K562 (cell line): ENCODE data around the gene POGZ. TPM values are rescaled to one million over a fixed set of nuclear protein-coding genes. Genes with fewer than 3 reads are reported as not detected.

Experiments
- ATAC-seq: fragments of 200-7000 bp; cut with Tn5 transposase; 3 replicates; pipeline ENCODE4 v1.9.1; 2020; ENCODE audit warnings: moderate library complexity
- BruUV-seq: library from RNA; stranded (reverse); fragments of 400-500 nt; replicated peaks from 2 replicates; lab custom pipeline; 2021; lab: Mats Ljungman, UMichigan
- CTCF ChIA-PET: fragments of 300-600 bp; formaldehyde crosslinking; extraction: SDS; loops from one replicate; lab custom pipeline; 2021; ENCODE audit warnings: low intra/inter-chr PET ratio; lab: Yijun Ruan, JAX
- POLR2A ChIA-PET: fragments of 300-600, 350-650 bp; sonication (Branson Sonifier 250); formaldehyde crosslinking; extraction: SDS; loops from one replicate; lab custom pipeline; 2021; ENCODE audit warnings: antibody characterized with exemption, inconsistent platforms; lab: Yijun Ruan, JAX
- DNase-seq, 4 experiments: peaks; one replicate each; pipeline versions ENCODE4 v3.0.0 to v3.0.0-alpha.2; 2011 to 2018; ENCODE audit warnings: low spot score in 3 of 4, mixed read lengths in 3 of 4; ENCODE audit errors: extremely low read depth in 1 of 4
- FAIRE-seq: peaks from 2 replicates; lab custom pipeline; 2011; peaks lifted over from hg19 to GRCh38; lab: Jason Lieb, UNC
- H2AFZ ChIP-seq: 2 replicates; pipeline ENCODE4 v1.6.0; 2011; ENCODE audit warnings: low read depth, low read length, control low read depth, inconsistent platforms
- H3K27ac ChIP-seq: fragments of 200-600 bp; 3 replicates; pipeline ENCODE4 v1.8.0; 2011; ENCODE audit warnings: low read depth, mild to moderate bottlenecking, control low read depth, inconsistent platforms, low read length, moderate library complexity, mixed read lengths; ENCODE audit errors: extremely low read depth
- H3K27me3 ChIP-seq, 2 experiments: fragments of 300-600 bp in 1 of 2; 2 replicates in 1 of 2; 3 replicates in 1 of 2; pipeline versions ENCODE4 v1.6.0 to v1.8.0; 2011; ENCODE audit warnings: inconsistent platforms in 2 of 2, low read length in 2 of 2, mild to moderate bottlenecking in 1 of 2, mixed read lengths in 1 of 2, moderate library complexity in 1 of 2; ENCODE audit not compliant: control insufficient read depth in 2 of 2, insufficient read depth in 2 of 2
- H3K36me3 ChIP-seq: fragments of 300-600 bp; 3 replicates; pipeline ENCODE4 v1.8.0; 2011; ENCODE audit warnings: mild to moderate bottlenecking, low read length, inconsistent platforms; ENCODE audit not compliant: control insufficient read depth, insufficient read depth
- H3K4me1 ChIP-seq, 2 experiments: fragments of 200-600 bp in 1 of 2; replicated peaks in 1 of 2; 2 replicates in 1 of 2; 3 replicates in 1 of 2; pipeline versions ENCODE4 v1.5.1 to v1.8.0; 2011; ENCODE audit warnings: inconsistent platforms in 2 of 2, low read length in 2 of 2, mild to moderate bottlenecking in 1 of 2, mixed read lengths in 1 of 2, moderate library complexity in 1 of 2; ENCODE audit not compliant: control insufficient read depth in 2 of 2, insufficient read depth in 2 of 2
- H3K4me2 ChIP-seq: 2 replicates; pipeline ENCODE4 v1.6.1; 2011; ENCODE audit warnings: low read length, control low read depth, inconsistent platforms, mixed read lengths; ENCODE audit not compliant: insufficient read depth
- H3K4me3 ChIP-seq: fragments of 200-600 bp; sonication (generic), shearing (Covaris generic); 2 replicates; pipeline ENCODE4 v1.5.1; 2016; ENCODE audit warnings: control low read depth, inconsistent platforms
- H3K79me2 ChIP-seq: fragments of 200-600 bp; 3 replicates; pipeline ENCODE4 v1.8.0; 2011; ENCODE audit warnings: low read length, inconsistent platforms; ENCODE audit not compliant: control insufficient read depth, insufficient read depth
- H3K9ac ChIP-seq, 2 experiments: 2 replicates each; pipeline versions ENCODE4 v1.6.0 to v1.6.1; 2011; ENCODE audit warnings: low read depth in 2 of 2, low read length in 2 of 2, control low read depth in 1 of 2, inconsistent platforms in 1 of 2, mild to moderate bottlenecking in 1 of 2, mixed read lengths in 1 of 2; ENCODE audit not compliant: insufficient read depth in 1 of 2
- H3K9me1 ChIP-seq: one replicate; pipeline ENCODE4 v1.6.0; 2011; ENCODE audit warnings: inconsistent platforms, mild to moderate bottlenecking, low read length, moderate library complexity; ENCODE audit not compliant: control insufficient read depth, insufficient read depth
- H3K9me3 ChIP-seq: replicated peaks from 2 replicates; pipeline ENCODE4 v1.5.1; 2011; ENCODE audit warnings: low read depth, low read length, inconsistent platforms; ENCODE audit not compliant: control insufficient read depth, insufficient read depth
- H4K20me1 ChIP-seq: replicated peaks from 2 replicates; pipeline ENCODE4 v1.6.1; 2011; ENCODE audit warnings: low read length, inconsistent platforms, mixed read lengths; ENCODE audit not compliant: control insufficient read depth, insufficient read depth
- ARID1B ChIP-seq: fragments of 450-650 bp; IDR thresholded peaks from 2 replicates; pipeline ENCODE4 v1.6.1; 2016; ENCODE audit warnings: antibody characterized with exemption, mild to moderate bottlenecking, inconsistent platforms
- C11orf30 ChIP-seq: fragments of 450-650 bp; IDR thresholded peaks from 2 replicates; pipeline ENCODE4 v1.6.1; 2016; ENCODE audit warnings: low read depth, mild to moderate bottlenecking
- ELF1 ChIP-seq: fragments of 200-800 bp; sonication (Bioruptor generic); IDR thresholded peaks from 2 replicates; pipeline ENCODE4 v1.6.1; 2016; ENCODE audit warnings: missing genetic modification characterization, missing compliant biosample characterization
- HNRNPL ChIP-seq: fragments of 200-400 bp; formaldehyde crosslinking; IDR thresholded peaks from 2 replicates; pipeline ENCODE4 v1.6.1; 2017; ENCODE audit warnings: low read depth, mild to moderate bottlenecking, low read length
- PRMT5 ChIP-seq: sonication (generic); formaldehyde crosslinking; IDR thresholded peaks from 2 replicates; pipeline ENCODE4 v1.5.0; 2020; ENCODE audit warnings: missing genetic modification reagents
- RUNX1 ChIP-seq: sonication (generic); IDR thresholded peaks from 2 replicates; pipeline ENCODE4 v1.6.1; 2016; ENCODE audit warnings: antibody characterized with exemption, low read depth
- TCF7 ChIP-seq: sonication (generic); IDR thresholded peaks from 2 replicates; pipeline ENCODE4 v1.6.1; 2016; ENCODE audit warnings: antibody characterized with exemption, borderline replicate concordance
- ZKSCAN3 ChIP-seq: fragments of 250-450 bp; sonication (Bioruptor Pico); IDR thresholded peaks from 2 replicates; pipeline ENCODE4 v1.4.0; 2020
- ZNF224 ChIP-seq: sonication (generic); formaldehyde crosslinking; IDR thresholded peaks from 2 replicates; pipeline ENCODE4 v1.8.0; 2022; ENCODE audit warnings: mild to moderate bottlenecking, missing genetic modification reagents
- ZNF232 ChIP-seq: sonication (generic); formaldehyde crosslinking; IDR thresholded peaks from 2 replicates; pipeline ENCODE4 v1.8.0; 2022; ENCODE audit warnings: mild to moderate bottlenecking, missing genetic modification reagents
- WGBS: fragments of 100-300 bp; shearing (Covaris generic); methylation state at CpG from one replicate; pipeline ENCODE4 v1.1.6; 2016; ENCODE audit warnings: low coverage, mixed read lengths; ENCODE audit not compliant: insufficient coverage; ENCODE audit errors: missing lambda C conversion rate; 5-methylcytosine and 5-hydroxymethylcytosine counted together
- in situ Hi-C: fragments of 300-500 bp; cut with MboI; formaldehyde crosslinking; loops from 4 replicates; pipeline ENCODE4 v1.15.0; 2018; ENCODE audit warnings: inconsistent platforms, mixed read lengths
- intact Hi-C: fragments of 100-400 bp; cut with micrococcal nuclease; formaldehyde crosslinking; loops from 2 replicates; pipeline ENCODE4 v1.14.2; 2022
- polyA plus RNA-seq, 8 experiments: library from polyadenylated mRNA; depleted of rRNA in 4 of 8; stranded (reverse) in 5 of 8; unstranded in 3 of 8; fragments of >200 nt; fragmentation: Nextera tagmentation in 2 of 8; fragmentation: Illumina TruSeq in 1 of 8; extraction: Ambion mirVana in 2 of 8; extraction: Trizol in 1 of 8; gene quantifications; 2 replicates each; pipeline versions ENCODE4 v1.2.1 to v1.2.3, GENCODE V29; 2011 to 2014; ENCODE audit warnings: inconsistent platforms in 1 of 8, missing spikeins in 1 of 8
- total RNA-seq, 7 experiments: library from RNA; depleted of rRNA in 6 of 7; stranded (reverse); fragments of >200 nt in 6 of 7; fragmentation: Illumina TruSeq in 2 of 7; extraction: Trizol in 2 of 7; gene quantifications; 2 replicates each; pipeline versions ENCODE4 v1.2.1 to v1.2.3, GENCODE V29; 2011 to 2021; ENCODE audit warnings: low replicate concordance in 1 of 7
- TF ChIP-seq, protein P1 (sequence below): sonication (generic); formaldehyde crosslinking; IDR thresholded peaks from 2 replicates; pipeline ENCODE4 v1.8.1; 2023; ENCODE audit warnings: mild to moderate bottlenecking, missing genetic modification reagents

Gene POGZ
- total and polyA plus RNA-seq, 9 of the 15 experiments (the other 6 are each of a cell fraction or from before 2014, with no cell fraction given): 9.4 to 40.6 (median 21.6) TPM

GRCh38 chr1:151476083-151476482, 16.8 kb upstream of the POGZ start:
- CTCF ChIA-PET: no interaction called here
- no peak for TF ChIP-seq TCF7
- TF ChIP-seq ZNF232 (CRISPR knock-in tag): no peak
- TF ChIP-seq HNRNPL: no peak
- TF ChIP-seq C11orf30: no peak
- TF ChIP-seq, protein P1, sequence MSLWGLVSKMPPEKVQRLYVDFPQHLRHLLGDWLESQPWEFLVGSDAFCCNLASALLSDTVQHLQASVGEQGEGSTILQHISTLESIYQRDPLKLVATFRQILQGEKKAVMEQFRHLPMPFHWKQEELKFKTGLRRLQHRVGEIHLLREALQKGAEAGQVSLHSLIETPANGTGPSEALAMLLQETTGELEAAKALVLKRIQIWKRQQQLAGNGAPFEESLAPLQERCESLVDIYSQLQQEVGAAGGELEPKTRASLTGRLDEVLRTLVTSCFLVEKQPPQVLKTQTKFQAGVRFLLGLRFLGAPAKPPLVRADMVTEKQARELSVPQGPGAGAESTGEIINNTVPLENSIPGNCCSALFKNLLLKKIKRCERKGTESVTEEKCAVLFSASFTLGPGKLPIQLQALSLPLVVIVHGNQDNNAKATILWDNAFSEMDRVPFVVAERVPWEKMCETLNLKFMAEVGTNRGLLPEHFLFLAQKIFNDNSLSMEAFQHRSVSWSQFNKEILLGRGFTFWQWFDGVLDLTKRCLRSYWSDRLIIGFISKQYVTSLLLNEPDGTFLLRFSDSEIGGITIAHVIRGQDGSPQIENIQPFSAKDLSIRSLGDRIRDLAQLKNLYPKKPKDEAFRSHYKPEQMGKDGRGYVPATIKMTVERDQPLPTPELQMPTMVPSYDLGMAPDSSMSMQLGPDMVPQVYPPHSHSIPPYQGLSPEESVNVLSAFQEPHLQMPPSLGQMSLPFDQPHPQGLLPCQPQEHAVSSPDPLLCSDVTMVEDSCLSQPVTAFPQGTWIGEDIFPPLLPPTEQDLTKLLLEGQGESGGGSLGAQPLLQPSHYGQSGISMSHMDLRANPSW (CRISPR knock-in tag): no peak
- no peak for TF ChIP-seq ELF1
- TF ChIP-seq ZNF224 (CRISPR knock-in tag): no peak
- no peak for TF ChIP-seq RUNX1
- no peak for TF ChIP-seq ZKSCAN3 (CRISPR knock-in tag)
- no peak for TF ChIP-seq PRMT5 (CRISPR knock-in tag)
- TF ChIP-seq ARID1B: no peak
- H3K4me2 ChIP-seq: no peak overlapping the region
- no peaks in the 10 kb centered on the region for H3K36me3 ChIP-seq
- H3K9me3 ChIP-seq: no peaks in the 10 kb centered on the region
- POLR2A ChIA-PET: interaction anchor here (0.6 to 1.3 kb wide), 4 partner anchors 15 to 40 kb away, joined by 3 read pairs; partner anchors contain the start of genes CGN and POGZ
- FAIRE-seq (no peak), ATAC-seq (no peak), DNase-seq (no peak)
- no peaks in the 10 kb centered on the region for H4K20me1 ChIP-seq
- H3K9ac ChIP-seq: no peak overlapping the region
- 50% methylated on average over 6 of the region's 6 CpGs for WGBS
- H3K9me1 ChIP-seq: no peaks in the 10 kb centered on the region
- no peak overlapping the region for H3K27ac ChIP-seq
- H2AFZ ChIP-seq: peak overlapping the region; percentile 2; the same call in 1 of the 2 replicates
- H3K4me3 ChIP-seq: no peak overlapping the region
- in situ Hi-C loops (no loop called here), intact Hi-C loops (no loop called here)
- BruUV-seq: no TSS peak
- H3K4me1 ChIP-seq: peaks cover 5 to 7% of the 10 kb centered on the region in 2 experiments; a peak in 3 of 5 replicates
- no peaks in the 10 kb centered on the region for H3K79me2 ChIP-seq
- H3K27me3 ChIP-seq: no peaks in the 10 kb centered on the region
